ENCODE measurements around the gene KLHDC10.

The KLHDC10 gene

DNA sequence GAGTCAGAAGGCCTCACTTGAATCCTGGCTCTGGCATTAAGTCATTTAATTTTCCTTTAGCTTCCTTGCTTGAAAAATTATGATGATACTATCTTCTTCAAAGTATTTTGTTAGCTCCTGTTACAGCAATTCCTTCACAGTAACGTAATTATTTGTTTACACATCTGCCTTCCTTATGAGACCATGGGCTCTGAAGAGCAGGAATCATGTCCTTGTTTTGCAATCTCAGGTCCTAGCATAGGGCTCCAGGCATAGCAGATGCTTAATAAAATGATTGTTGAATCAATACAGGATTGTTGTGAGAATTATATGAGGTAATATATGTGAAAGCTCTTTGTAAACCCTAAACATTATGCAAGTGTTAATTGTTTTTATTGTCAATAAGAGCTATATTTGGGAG lies 25.5 kb downstream of the KLHDC10 start:
- no peak for DNase-seq (ENCODE audit: low read depth)
- TF ChIP-seq, protein P1, sequence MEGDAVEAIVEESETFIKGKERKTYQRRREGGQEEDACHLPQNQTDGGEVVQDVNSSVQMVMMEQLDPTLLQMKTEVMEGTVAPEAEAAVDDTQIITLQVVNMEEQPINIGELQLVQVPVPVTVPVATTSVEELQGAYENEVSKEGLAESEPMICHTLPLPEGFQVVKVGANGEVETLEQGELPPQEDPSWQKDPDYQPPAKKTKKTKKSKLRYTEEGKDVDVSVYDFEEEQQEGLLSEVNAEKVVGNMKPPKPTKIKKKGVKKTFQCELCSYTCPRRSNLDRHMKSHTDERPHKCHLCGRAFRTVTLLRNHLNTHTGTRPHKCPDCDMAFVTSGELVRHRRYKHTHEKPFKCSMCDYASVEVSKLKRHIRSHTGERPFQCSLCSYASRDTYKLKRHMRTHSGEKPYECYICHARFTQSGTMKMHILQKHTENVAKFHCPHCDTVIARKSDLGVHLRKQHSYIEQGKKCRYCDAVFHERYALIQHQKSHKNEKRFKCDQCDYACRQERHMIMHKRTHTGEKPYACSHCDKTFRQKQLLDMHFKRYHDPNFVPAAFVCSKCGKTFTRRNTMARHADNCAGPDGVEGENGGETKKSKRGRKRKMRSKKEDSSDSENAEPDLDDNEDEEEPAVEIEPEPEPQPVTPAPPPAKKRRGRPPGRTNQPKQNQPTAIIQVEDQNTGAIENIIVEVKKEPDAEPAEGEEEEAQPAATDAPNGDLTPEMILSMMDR (IDR thresholded peaks at IDR 0.05; ENCODE audit: low read length, missing control alignments), result no peak
- no peak overlapping the region for H3K4me3 ChIP-seq (replicated peaks; ENCODE audit: low read depth, low read length)

DNA sequence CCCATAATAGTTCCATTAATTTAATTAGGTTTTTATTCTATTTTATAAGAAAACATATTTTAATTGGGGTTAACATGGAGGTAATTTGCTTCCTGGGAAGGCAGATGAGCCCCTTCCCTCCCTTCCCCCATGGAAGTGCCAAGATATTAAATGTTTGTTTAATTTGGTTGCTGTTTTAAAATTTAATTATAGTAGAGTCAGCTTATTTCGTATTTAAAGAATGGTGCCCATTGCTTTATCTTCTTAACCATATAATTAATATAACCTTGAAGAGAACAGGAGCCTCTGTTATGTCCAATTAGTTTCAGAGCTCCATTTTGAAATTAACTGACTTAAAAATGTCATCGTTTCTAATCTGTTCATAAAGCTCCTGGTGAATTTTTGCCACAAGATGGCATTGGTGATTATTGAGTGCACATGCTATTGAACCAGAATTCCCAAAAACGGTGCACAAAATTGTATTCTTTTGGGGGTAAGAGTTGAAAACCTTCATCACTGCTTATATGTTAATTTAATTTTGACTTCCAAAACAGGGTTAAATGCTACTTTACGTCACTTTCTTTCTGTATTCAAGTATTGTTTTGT lies 26.0 kb downstream of the KLHDC10 start:
- TF ChIP-seq, protein P1 (IDR thresholded peaks at IDR 0.05; ENCODE audit: low read length, missing control alignments), result peak; percentile 21
- H3K4me3 ChIP-seq (replicated peaks; ENCODE audit: low read depth, low read length), result no peak overlapping the region
- DNase-seq (ENCODE audit: low read depth), result peak; percentile 8

DNA sequence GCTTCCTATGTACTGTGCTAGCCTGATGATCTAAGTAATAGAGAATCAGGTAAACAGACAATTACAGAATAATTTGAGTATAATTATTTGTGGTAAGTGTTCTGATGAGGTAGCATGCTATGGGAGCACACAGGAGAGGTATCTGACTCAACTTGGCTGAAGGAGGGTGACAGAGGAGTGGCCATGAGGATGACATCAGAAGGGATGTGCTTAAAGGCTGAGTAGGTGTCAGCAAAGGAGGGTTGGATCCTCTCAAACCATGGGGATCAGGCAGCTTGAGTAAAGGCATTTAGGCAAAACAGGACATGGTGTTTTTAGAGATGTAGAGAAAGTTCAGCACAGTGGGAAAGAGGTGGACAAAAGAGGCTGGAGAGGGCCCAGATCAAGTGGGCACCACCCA lies 29.0 kb downstream of the KLHDC10 start:
- H3K4me3 ChIP-seq (replicated peaks; ENCODE audit: low read depth, low read length), result no peak overlapping the region
- DNase-seq (ENCODE audit: low read depth), result no peak
- TF ChIP-seq, protein P1 (IDR thresholded peaks at IDR 0.05; ENCODE audit: low read length, missing control alignments), result no peak

DNA sequence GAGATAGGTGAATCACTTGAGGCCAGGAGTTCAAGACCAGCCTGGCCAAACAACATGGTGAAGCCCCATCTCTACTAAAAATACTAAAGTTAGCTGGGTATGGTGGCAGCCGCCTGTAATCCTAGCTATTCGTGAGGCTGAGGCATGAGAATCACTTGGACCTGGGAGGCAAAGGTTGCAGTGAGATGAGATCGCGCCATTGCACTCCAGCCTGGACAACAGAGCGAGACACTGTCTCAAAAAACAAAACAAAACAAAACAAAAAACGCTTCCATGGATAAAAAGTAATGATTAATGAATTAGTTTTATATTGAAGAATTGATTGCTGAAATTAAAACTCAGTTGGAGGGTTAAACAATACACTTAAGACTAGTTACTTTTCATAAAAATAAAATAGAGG lies 32.3 kb downstream of the KLHDC10 start:
- no peak for DNase-seq (ENCODE audit: low read depth)
- TF ChIP-seq, protein P1 (IDR thresholded peaks at IDR 0.05; ENCODE audit: low read length, missing control alignments), result no peak
- no peak overlapping the region for H3K4me3 ChIP-seq (replicated peaks; ENCODE audit: low read depth, low read length)

DNA sequence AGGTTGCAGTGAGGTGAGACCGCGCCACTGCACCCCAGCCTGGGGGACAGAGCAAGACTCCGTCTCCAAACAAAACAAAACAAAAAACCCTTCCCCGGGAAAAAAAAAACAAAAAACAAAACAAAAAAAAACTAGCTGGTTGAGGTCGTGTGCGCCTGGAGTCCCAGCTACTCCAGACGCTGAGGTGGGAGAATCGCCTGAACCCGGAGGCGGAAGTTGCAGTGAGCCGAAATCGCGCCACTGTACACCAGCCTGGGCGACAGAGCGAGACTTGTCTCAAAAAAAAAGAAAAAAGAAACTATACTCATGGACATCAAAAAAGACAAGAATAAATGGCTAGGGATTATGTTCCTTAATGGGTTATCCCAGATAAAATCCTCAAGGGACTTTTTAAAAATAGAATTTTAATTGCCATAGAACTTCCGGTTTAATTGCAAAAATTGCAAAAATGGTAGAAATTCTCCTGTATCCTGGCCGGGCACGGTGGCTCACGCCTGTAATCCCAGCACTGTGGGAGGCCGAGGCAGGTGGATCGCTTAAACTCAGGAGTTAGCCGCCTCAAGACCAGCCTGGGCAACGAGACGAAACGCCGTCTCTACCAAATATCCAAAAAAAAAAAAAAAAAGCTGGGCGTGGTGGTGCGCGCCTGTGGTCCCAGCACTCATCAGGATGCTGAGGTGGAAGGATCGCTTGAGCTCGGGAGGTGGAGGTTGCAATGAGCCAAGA lies 37.8 kb downstream of the KLHDC10 start:
- TF ChIP-seq, protein P1 (IDR thresholded peaks at IDR 0.05; ENCODE audit: low read length, missing control alignments), result no peak
- DNase-seq (ENCODE audit: low read depth), result no peak
- no peak overlapping the region for H3K4me3 ChIP-seq (replicated peaks; ENCODE audit: low read depth, low read length)

DNA sequence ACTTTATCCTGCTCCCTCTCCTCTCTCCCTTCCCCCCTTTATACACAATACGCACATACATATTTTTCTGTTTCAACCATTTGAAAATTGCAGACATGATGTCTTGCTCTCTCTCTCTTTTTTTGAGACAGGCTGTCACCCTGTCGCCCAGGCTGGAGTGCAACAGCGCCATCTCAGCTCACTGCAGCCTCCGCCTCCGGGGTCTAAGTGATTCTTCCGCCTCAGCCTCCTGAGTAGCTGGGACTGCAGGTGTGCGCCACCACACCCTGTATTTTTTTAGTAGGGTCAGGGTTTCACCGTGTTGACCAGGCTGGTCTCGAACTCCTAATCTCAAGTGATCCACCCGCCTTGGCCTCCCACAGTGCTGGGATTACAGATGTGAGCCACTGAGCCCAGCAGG lies 38.5 kb downstream of the KLHDC10 start:
- TF ChIP-seq, protein P1 (IDR thresholded peaks at IDR 0.05; ENCODE audit: low read length, missing control alignments), result no peak
- DNase-seq (ENCODE audit: low read depth), result no peak
- no peak overlapping the region for H3K4me3 ChIP-seq (replicated peaks; ENCODE audit: low read depth, low read length)

DNA sequence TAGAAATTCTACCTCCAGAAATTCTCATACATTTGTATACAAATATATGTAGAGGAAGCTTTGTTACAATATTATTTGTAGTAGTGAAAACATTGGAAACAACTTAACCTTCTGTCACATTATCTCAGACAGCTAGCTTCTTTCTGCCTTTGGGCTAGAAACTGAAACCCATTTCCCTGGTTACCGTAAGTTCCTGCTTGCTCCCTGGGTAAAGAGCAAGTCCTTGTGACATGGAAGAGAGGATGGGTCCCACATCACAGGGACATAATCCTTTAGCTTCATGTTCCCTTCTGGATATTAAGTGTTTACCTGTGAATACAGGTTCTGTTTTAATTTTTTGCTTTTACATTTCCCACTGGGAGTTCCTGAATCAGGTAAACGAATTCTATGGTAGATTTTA lies 41.8 kb downstream of the KLHDC10 start:
- TF ChIP-seq, protein P1 (IDR thresholded peaks at IDR 0.05; ENCODE audit: low read length, missing control alignments), result no peak
- no peak for DNase-seq (ENCODE audit: low read depth)
- H3K4me3 ChIP-seq (replicated peaks; ENCODE audit: low read depth, low read length), result no peak overlapping the region

All from fibroblast of pulmonary artery (primary cell).